Measurements from ENCODE around the gene PLEKHM1. TPM values are rescaled to one million over a fixed set of nuclear protein-coding genes. Genes with fewer than 3 reads are reported as not detected.

PLEKHM1 gene
- total and polyA plus RNA-seq, 8 donors: 13.3 to 30.7 (median 16.0) TPM

DNA sequence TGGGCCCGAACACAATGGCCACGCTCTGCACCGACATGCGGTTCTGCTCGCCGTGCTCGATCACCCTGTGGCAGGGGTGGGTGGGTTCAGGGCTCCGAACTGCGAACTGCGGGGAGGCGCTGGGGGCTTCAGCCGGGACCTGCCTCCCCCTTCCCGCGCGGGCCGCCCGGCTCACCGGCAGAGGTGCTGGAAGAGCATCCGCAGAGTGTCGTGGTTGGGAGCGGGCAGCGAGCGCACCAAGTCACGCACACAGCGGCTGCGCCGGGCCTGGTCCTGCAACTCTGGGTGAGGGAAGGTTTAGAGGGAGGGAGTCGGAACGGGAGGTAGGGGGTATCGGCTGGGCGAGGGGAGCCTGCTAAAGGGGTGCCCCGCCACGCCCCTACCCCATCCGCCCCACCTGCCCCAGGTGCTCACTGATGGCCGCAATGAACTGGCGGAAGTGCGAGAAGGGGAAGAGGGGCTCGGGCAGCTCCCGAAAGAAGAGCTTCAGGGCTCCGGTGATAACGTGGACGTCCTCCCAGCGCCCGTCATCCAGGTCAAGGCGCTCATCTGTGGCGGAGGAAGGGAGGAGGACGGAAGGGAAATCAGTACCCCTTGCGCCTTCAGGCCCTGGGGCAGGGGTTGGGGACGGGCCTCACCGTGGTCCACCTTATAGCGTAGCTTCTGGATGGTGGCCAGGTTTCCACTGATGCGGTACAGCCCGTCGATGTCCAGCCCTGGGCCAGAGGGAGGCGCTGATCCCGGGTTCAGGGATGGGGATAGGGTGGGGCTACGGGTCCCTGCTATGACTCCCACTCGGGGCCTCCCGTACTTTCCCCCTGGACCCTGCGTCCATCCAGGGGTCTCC is 94.7 kb downstream of the PLEKHM1 start:
- ATAC-seq: peak in 2 of 4 donors; percentile 6 to 11
- 82 to 83% methylated on average over 59 to 60 of the region's 60 CpGs for WGBS, 2 donors
- Histone ChIP-seq H3K4me3 (peak overlapping the region in 1 of 4 donors; percentile 33), H3K4me1 (peaks cover 0 to 3% (median 0%) of the 10 kb centered on the region in 3 donors), H3K36me3 (no peaks in the 10 kb centered on the region), H3K27ac (no peak overlapping the region), H3K27me3 (no peaks in the 10 kb centered on the region), H3K9me3 (no peaks in the 10 kb centered on the region)
- no peak for FAIRE-seq
- intact Hi-C loops (cut with DNase I): no loop called here
- peak in 1 of 6 donors; percentile 73 for DNase-seq
- TF ChIP-seq, protein P1, sequence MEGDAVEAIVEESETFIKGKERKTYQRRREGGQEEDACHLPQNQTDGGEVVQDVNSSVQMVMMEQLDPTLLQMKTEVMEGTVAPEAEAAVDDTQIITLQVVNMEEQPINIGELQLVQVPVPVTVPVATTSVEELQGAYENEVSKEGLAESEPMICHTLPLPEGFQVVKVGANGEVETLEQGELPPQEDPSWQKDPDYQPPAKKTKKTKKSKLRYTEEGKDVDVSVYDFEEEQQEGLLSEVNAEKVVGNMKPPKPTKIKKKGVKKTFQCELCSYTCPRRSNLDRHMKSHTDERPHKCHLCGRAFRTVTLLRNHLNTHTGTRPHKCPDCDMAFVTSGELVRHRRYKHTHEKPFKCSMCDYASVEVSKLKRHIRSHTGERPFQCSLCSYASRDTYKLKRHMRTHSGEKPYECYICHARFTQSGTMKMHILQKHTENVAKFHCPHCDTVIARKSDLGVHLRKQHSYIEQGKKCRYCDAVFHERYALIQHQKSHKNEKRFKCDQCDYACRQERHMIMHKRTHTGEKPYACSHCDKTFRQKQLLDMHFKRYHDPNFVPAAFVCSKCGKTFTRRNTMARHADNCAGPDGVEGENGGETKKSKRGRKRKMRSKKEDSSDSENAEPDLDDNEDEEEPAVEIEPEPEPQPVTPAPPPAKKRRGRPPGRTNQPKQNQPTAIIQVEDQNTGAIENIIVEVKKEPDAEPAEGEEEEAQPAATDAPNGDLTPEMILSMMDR (IDR thresholded peaks at IDR 0.05): no peak

DNA sequence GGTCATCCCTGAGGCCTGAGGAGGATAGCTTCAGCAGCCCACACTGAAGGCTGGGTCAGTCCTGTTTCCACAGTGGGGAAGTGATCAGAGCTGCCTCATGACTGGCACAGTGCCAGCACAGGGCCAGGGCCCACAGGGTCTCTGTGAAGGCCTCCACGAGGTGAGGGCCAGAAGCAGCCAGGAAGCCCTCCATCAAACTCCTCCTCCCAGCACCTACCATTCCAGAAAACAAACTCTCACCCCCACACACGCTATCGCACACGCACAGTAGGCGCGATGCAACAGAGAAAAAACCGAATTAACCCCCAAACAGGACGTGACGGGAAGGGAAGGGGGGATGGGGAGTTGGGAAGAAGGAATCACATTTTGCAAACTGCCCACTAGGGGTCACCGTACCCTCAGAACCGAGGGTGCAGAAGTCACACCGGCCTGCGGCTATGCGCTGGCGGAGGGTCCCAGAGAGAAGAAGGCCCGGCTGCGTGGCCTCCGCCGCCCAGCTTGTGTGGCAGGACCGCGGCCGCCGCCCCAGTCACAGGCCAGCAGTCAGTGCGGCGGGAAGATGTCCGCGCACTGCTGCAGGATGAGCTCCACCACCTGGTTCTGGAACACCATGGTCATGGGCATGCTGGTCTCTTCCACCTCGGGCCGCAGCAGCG is 95.5 kb downstream of the PLEKHM1 start:
- Histone ChIP-seq H3K4me1 (peaks cover 0 to 3% (median 0%) of the 10 kb centered on the region in 3 donors), H3K9me3 (no peaks in the 10 kb centered on the region), H3K4me3 (peak overlapping the region in 1 of 4 donors; percentile 33), H3K27ac (no peak overlapping the region), H3K36me3 (no peaks in the 10 kb centered on the region), H3K27me3 (no peaks in the 10 kb centered on the region)
- FAIRE-seq (no peak), DNase-seq (peak; percentile 54 to 76 (median 60)), ATAC-seq (peak; percentile 80 to 94 (median 89))
- TF ChIP-seq, protein P1 (IDR thresholded peaks at IDR 0.05): peak; percentile 41 to 66 (median 56)
- WGBS, 2 donors: 15% methylated on average over 30 of the region's 30 CpGs
- intact Hi-C loops (cut with DNase I): no loop called here

DNA sequence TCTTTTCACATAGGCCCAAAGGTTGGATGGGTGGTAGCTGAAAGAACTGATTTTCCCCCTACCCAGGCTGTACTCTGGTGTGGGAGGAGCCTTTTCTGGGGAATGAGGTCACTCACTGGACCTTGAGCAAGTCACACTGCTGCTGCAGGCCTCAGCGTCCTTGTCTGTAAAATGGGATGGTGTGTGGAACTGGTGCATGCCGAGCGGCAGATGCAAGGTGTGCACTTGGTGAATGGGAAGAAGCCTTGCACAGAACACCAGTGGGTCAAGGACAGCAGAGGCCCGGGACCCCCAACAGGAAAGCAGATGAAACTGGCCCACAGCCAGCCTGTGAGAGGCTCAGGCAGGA is 96.0 kb downstream of the PLEKHM1 start:
- no peak for ATAC-seq
- Histone ChIP-seq H3K4me3 (no peak overlapping the region), H3K27ac (no peak overlapping the region), H3K36me3 (no peaks in the 10 kb centered on the region), H3K9me3 (no peaks in the 10 kb centered on the region), H3K27me3 (no peaks in the 10 kb centered on the region), H3K4me1 (peaks cover 0 to 3% (median 0%) of the 10 kb centered on the region in 3 donors)
- WGBS, 2 donors: 74 to 76% methylated on average over 4 of the region's 4 CpGs
- no peak for FAIRE-seq
- TF ChIP-seq, protein P1 (IDR thresholded peaks at IDR 0.05): no peak
- no peak for DNase-seq
- intact Hi-C loops (cut with DNase I): no loop called here

DNA sequence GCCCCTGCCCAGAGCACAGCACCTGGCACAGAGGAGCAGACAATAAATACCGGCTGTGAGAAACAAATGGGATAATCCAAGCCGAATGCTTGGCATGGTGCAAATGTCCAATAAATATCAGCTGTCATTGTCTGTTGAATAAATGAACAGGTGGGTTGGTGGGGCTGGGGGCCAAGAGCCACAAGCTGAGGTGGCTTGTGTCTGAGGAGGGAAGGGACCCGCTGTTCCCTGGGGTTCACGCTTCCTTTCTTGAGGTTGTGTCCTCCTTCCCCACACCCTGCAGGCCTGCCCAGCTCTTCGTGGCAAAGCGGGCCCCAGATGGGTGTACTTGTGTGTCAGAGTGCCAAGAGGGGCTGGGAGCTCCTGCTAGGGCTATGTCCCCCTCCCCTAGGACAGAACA is 96.4 kb downstream of the PLEKHM1 start:
- ATAC-seq: no peak
- intact Hi-C loops (cut with DNase I): no loop called here
- no peaks in the 10 kb centered on the region for H3K36me3 ChIP-seq
- H3K27me3 ChIP-seq: no peaks in the 10 kb centered on the region
- H3K4me1 ChIP-seq: peaks cover 0 to 3% (median 0%) of the 10 kb centered on the region in 3 donors
- TF ChIP-seq, protein P1 (IDR thresholded peaks at IDR 0.05): no peak
- H3K4me3 ChIP-seq: no peak overlapping the region
- WGBS, 2 donors: 80 to 86% methylated on average over 6 of the region's 6 CpGs
- no peaks in the 10 kb centered on the region for H3K9me3 ChIP-seq
- no peak for DNase-seq
- H3K27ac ChIP-seq: no peak overlapping the region
- no peak for FAIRE-seq
